GM12878 (cell line): ENCODE data around the gene ARPP21.

ENCODE experiments used
- CBX5 ChIP-seq: sonication (generic); IDR thresholded peaks from 2 replicates; pipeline ENCODE4 v1.6.1; 2016; ENCODE audit warnings: low read depth, moderate library complexity, mild to moderate bottlenecking, inconsistent platforms
- EP300 ChIP-seq, 2 experiments: fragments of 150-350 bp in 1 of 2; IDR thresholded peaks; 2 replicates each; pipeline ENCODE4 v1.6.1; 2011 to 2012; ENCODE audit warnings: low read depth in 2 of 2, low read length in 2 of 2, borderline replicate concordance in 1 of 2, improper control_type of control experiment in 1 of 2, inconsistent platforms in 1 of 2; ENCODE audit not compliant: control insufficient read depth in 1 of 2
- HDGF ChIP-seq: fragments of 450-650 bp; IDR thresholded peaks from 2 replicates; pipeline ENCODE4 v1.6.1; 2016; ENCODE audit warnings: antibody characterized with exemption
- MTA2 ChIP-seq: fragments of 450-650 bp; IDR thresholded peaks from 2 replicates; pipeline ENCODE4 v1.6.1; 2016; ENCODE audit warnings: low read depth, mild to moderate bottlenecking, moderate library complexity
- POLR2A ChIP-seq: IDR thresholded peaks from 2 replicates; pipeline ENCODE4 v1.6.1; 2011; ENCODE audit warnings: low read depth, mild to moderate bottlenecking, low read length
- POLR2AphosphoS5 ChIP-seq: IDR thresholded peaks from 2 replicates; pipeline ENCODE4 v1.6.1; 2011; ENCODE audit warnings: mild to moderate bottlenecking, low read length, inconsistent platforms
- RCOR1 ChIP-seq: conservative IDR thresholded peaks from 2 replicates; pipeline ENCODE4 v1.6.1; 2012; ENCODE audit warnings: low read depth, low read length, improper control_type of control experiment
- STAT3 ChIP-seq: IDR thresholded peaks from 2 replicates; pipeline ENCODE4 v1.6.1; 2011; ENCODE audit warnings: low read depth, low read length, improper control_type of control experiment
- ZBED1 ChIP-seq: IDR thresholded peaks from 2 replicates; pipeline ENCODE4 v1.6.1; 2016; ENCODE audit warnings: borderline replicate concordance
- TF ChIP-seq, protein P1 (sequence below): IDR thresholded peaks from 2 replicates; pipeline ENCODE4 v1.6.1; 2012; ENCODE audit warnings: mild to moderate bottlenecking, low read depth, low read length
- TF ChIP-seq, protein P2 (sequence below): IDR thresholded peaks from 2 replicates; pipeline ENCODE4 v1.6.1; 2012; ENCODE audit warnings: low read depth, low read length, improper control_type of control experiment
- TF ChIP-seq, protein P3 (sequence below), 3 experiments: IDR thresholded peaks in 2 of 3; conservative IDR thresholded peaks in 1 of 3; 2 replicates each; pipeline ENCODE4 v1.5.1; 2011; ENCODE audit warnings: low read depth in 3 of 3, low read length in 3 of 3, mild to moderate bottlenecking in 3 of 3, control low read depth in 2 of 3, moderate library complexity in 2 of 3, inconsistent platforms in 1 of 3, mixed read lengths in 1 of 3; ENCODE audit not compliant: control insufficient read depth in 2 of 3, insufficient read depth in 1 of 3; ENCODE audit errors: extremely low read depth in 1 of 3
- TF ChIP-seq, protein P4 (sequence below): IDR thresholded peaks from 2 replicates; pipeline ENCODE4 v1.6.1; 2011; ENCODE audit warnings: borderline replicate concordance, low read depth, mild to moderate bottlenecking, moderate library complexity, mixed read lengths, low read length; ENCODE audit not compliant: insufficient read depth; ENCODE audit errors: extremely low read length

DNA sequence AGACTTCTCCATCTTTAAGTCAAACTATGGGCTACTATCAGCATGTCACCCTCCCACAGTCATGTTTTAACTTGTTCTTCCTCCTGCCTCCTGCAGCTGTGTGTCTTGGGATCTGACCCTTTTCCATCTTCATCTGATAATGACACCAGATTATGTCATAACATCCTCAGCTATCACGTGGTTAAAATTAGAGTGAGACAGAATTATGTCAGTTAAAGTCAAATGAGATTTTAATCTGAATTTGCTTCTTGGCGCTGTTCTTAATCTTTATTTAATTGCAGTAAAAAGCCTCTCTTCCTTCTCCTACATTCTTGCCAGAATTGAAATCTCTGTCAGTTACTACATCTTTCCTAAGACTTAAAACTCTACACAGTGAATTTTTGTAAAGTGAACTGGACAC is 107.2 kb downstream of the ARPP21 start:
- TF ChIP-seq CBX5 (no peak), ZBED1 (no peak), POLR2AphosphoS5 (no peak), EP300 (IDR thresholded peaks at IDR 0.05; ENCODE audit: borderline replicate concordance in 1 of 2, control insufficient read depth in 1 of 2, low read depth in 2 of 2, low read length in 2 of 2) (no peak), HDGF (no peak), RCOR1 (no peak), STAT3 (no peak), MTA2 (no peak), POLR2A (no peak)
- TF ChIP-seq, protein P1, sequence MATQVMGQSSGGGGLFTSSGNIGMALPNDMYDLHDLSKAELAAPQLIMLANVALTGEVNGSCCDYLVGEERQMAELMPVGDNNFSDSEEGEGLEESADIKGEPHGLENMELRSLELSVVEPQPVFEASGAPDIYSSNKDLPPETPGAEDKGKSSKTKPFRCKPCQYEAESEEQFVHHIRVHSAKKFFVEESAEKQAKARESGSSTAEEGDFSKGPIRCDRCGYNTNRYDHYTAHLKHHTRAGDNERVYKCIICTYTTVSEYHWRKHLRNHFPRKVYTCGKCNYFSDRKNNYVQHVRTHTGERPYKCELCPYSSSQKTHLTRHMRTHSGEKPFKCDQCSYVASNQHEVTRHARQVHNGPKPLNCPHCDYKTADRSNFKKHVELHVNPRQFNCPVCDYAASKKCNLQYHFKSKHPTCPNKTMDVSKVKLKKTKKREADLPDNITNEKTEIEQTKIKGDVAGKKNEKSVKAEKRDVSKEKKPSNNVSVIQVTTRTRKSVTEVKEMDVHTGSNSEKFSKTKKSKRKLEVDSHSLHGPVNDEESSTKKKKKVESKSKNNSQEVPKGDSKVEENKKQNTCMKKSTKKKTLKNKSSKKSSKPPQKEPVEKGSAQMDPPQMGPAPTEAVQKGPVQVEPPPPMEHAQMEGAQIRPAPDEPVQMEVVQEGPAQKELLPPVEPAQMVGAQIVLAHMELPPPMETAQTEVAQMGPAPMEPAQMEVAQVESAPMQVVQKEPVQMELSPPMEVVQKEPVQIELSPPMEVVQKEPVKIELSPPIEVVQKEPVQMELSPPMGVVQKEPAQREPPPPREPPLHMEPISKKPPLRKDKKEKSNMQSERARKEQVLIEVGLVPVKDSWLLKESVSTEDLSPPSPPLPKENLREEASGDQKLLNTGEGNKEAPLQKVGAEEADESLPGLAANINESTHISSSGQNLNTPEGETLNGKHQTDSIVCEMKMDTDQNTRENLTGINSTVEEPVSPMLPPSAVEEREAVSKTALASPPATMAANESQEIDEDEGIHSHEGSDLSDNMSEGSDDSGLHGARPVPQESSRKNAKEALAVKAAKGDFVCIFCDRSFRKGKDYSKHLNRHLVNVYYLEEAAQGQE = no peak
- TF ChIP-seq, protein P2, sequence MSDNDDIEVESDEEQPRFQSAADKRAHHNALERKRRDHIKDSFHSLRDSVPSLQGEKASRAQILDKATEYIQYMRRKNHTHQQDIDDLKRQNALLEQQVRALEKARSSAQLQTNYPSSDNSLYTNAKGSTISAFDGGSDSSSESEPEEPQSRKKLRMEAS = no peak
- TF ChIP-seq, protein P3, sequence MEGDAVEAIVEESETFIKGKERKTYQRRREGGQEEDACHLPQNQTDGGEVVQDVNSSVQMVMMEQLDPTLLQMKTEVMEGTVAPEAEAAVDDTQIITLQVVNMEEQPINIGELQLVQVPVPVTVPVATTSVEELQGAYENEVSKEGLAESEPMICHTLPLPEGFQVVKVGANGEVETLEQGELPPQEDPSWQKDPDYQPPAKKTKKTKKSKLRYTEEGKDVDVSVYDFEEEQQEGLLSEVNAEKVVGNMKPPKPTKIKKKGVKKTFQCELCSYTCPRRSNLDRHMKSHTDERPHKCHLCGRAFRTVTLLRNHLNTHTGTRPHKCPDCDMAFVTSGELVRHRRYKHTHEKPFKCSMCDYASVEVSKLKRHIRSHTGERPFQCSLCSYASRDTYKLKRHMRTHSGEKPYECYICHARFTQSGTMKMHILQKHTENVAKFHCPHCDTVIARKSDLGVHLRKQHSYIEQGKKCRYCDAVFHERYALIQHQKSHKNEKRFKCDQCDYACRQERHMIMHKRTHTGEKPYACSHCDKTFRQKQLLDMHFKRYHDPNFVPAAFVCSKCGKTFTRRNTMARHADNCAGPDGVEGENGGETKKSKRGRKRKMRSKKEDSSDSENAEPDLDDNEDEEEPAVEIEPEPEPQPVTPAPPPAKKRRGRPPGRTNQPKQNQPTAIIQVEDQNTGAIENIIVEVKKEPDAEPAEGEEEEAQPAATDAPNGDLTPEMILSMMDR (IDR thresholded peaks at IDR 0.05 in 2 of 3, conservative IDR thresholded peaks at IDR 0.05 in 1 of 3; ENCODE audit: control insufficient read depth in 2 of 3, extremely low read depth in 1 of 3, insufficient read depth in 1 of 3, low read depth in 3 of 3, low read length in 3 of 3) = no peak
- TF ChIP-seq, protein P4, sequence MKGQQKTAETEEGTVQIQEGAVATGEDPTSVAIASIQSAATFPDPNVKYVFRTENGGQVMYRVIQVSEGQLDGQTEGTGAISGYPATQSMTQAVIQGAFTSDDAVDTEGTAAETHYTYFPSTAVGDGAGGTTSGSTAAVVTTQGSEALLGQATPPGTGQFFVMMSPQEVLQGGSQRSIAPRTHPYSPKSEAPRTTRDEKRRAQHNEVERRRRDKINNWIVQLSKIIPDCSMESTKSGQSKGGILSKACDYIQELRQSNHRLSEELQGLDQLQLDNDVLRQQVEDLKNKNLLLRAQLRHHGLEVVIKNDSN = no peak
